HCT116 (cell line): ENCODE results near the gene ACTRT2. TPM values are rescaled to one million over a fixed set of nuclear protein-coding genes. Genes with fewer than 3 reads are reported as not detected.

Experiments
- ATAC-seq: fragments of 200-7000 bp; cut with Tn5 transposase; 2 replicates; pipeline ENCODE4 v1.9.1; 2020; ENCODE audit warnings: mild to moderate bottlenecking, moderate library complexity
- BruUV-seq: library from RNA; stranded (reverse); fragments of 400-500 nt; replicated peaks from 2 replicates; lab custom pipeline; 2021; lab: Mats Ljungman, UMichigan
- CTCF ChIA-PET: fragments of 300-600 bp; sonication (Branson Sonifier 250); formaldehyde crosslinking; loops from one replicate; lab custom pipeline; 2021; ENCODE audit warnings: antibody characterized with exemption; lab: Charles Lee
- POLR2A ChIA-PET: fragments of 300-600, 350-600 bp; sonication (Branson Sonifier 250); formaldehyde crosslinking; loops from one replicate; lab custom pipeline; 2021; ENCODE audit warnings: antibody characterized with exemption; lab: Charles Lee
- RAD21 ChIA-PET, 2 experiments: fragments of 300-600 bp; sonication (Branson Sonifier 250); formaldehyde crosslinking; loops; one replicate each; lab custom pipeline; 2023; ENCODE audit warnings: low total read pairs in 2 of 2; ENCODE audit not compliant: uncharacterized antibody in 2 of 2, unreplicated experiment in 2 of 2, low non-redundant PET in 1 of 2; lab: Charles Lee
- DNase-seq: peaks from one replicate; pipeline ENCODE4 v3.0.0-alpha.2; 2010; ENCODE audit warnings: low read depth, low spot score
- H2AFZ ChIP-seq: fragments of 200-600 bp; shearing (Covaris generic), sonication (generic); 2 replicates; pipeline ENCODE4 v1.6.1; 2017; ENCODE audit warnings: low read depth, mixed run types, mixed read lengths, antibody characterized with exemption, low read length; ENCODE audit not compliant: poor library complexity, severe bottlenecking
- H3K27ac ChIP-seq: 2 replicates; pipeline ENCODE4 v1.5.1; 2012; ENCODE audit warnings: low read depth, low read length
- H3K27me3 ChIP-seq: fragments of 200-600 bp; sonication (generic); 2 replicates; pipeline ENCODE4 v1.6.1; 2016; ENCODE audit warnings: mixed run types, low read length, mixed read lengths; ENCODE audit not compliant: insufficient read depth
- H3K36me3 ChIP-seq, 2 experiments: fragments of 200-500 bp in 1 of 2; fragments of 200-600 bp in 1 of 2; sonication (Bioruptor generic) in 1 of 2; sonication (generic) in 1 of 2; 2 replicates each; pipeline versions ENCODE4 v1.5.1 to v1.6.1; 2014 to 2016; ENCODE audit warnings: low read length in 2 of 2, inconsistent platforms in 1 of 2, mixed read lengths in 1 of 2, mixed run types in 1 of 2; ENCODE audit not compliant: insufficient read depth in 2 of 2, control insufficient read depth in 1 of 2
- H3K4me1 ChIP-seq, 2 experiments: fragments of 200-600 bp in 1 of 2; sonication (generic) in 1 of 2; 2 replicates each; pipeline versions ENCODE4 v1.5.1 to v1.6.1; 2012 to 2017; ENCODE audit warnings: low read length in 2 of 2, inconsistent platforms in 1 of 2, mild to moderate bottlenecking in 1 of 2, mixed read lengths in 1 of 2, mixed run types in 1 of 2, moderate library complexity in 1 of 2; ENCODE audit not compliant: insufficient read depth in 2 of 2, control insufficient read depth in 1 of 2
- H3K4me2 ChIP-seq: fragments of 200-600 bp; sonication (generic); 2 replicates; pipeline ENCODE4 v1.6.1; 2017; ENCODE audit warnings: mixed run types, low read length, mixed read lengths
- H3K4me3 ChIP-seq, 2 experiments: fragments of 200-600 bp in 1 of 2; sonication (generic) in 1 of 2; replicated peaks in 1 of 2; 2 replicates each; pipeline ENCODE4 v1.5.1; 2011 to 2016; ENCODE audit warnings: low read length in 2 of 2, control low read depth in 1 of 2, low read depth in 1 of 2, mild to moderate bottlenecking in 1 of 2, mixed read lengths in 1 of 2, mixed run types in 1 of 2
- H3K79me2 ChIP-seq: fragments of 200-600 bp; sonication (generic); 2 replicates; pipeline ENCODE4 v1.6.1; 2017; ENCODE audit warnings: mild to moderate bottlenecking, mixed run types, low read length, moderate library complexity, mixed read lengths; ENCODE audit not compliant: insufficient read depth
- H3K9ac ChIP-seq: fragments of 200-600 bp; sonication (generic); 2 replicates; pipeline ENCODE4 v1.6.1; 2016; ENCODE audit warnings: low read length, mixed read lengths
- H3K9me2 ChIP-seq: fragments of 200-600 bp; sonication (generic), shearing (Covaris generic); 2 replicates; pipeline ENCODE4 v1.6.1; 2017; ENCODE audit warnings: mixed run types, mild to moderate bottlenecking, moderate library complexity; ENCODE audit not compliant: insufficient read depth
- H3K9me3 ChIP-seq, 2 experiments: fragments of 200-500 bp in 1 of 2; fragments of 200-600 bp in 1 of 2; sonication (Bioruptor generic) in 1 of 2; sonication (generic) in 1 of 2; 2 replicates each; pipeline ENCODE4 v1.6.1; 2014 to 2017; ENCODE audit warnings: low read length in 2 of 2, mixed read lengths in 2 of 2, inconsistent platforms in 1 of 2, low read depth in 1 of 2, mild to moderate bottlenecking in 1 of 2, mixed run types in 1 of 2, moderate library complexity in 1 of 2; ENCODE audit not compliant: control insufficient read depth in 1 of 2, insufficient read depth in 1 of 2
- H4K20me1 ChIP-seq: fragments of 200-600 bp; sonication (generic), shearing (Covaris generic); 2 replicates; pipeline ENCODE4 v1.6.1; 2017; ENCODE audit warnings: mixed run types, mild to moderate bottlenecking, moderate library complexity; ENCODE audit not compliant: insufficient read depth
- CEBPB ChIP-seq: IDR thresholded peaks from 2 replicates; pipeline ENCODE4 v1.6.1; 2012; ENCODE audit warnings: low read depth
- CTCF ChIP-seq, 3 experiments: fragments of 200-600 bp in 1 of 3; sonication (generic) in 1 of 3; IDR thresholded peaks in 2 of 3; conservative IDR thresholded peaks in 1 of 3; 2 replicates each; pipeline ENCODE4 v1.5.1; 2012 to 2017; ENCODE audit warnings: low read depth in 2 of 3, low read length in 2 of 3, antibody characterized with exemption in 1 of 3, borderline replicate concordance in 1 of 3, control low read depth in 1 of 3, mild to moderate bottlenecking in 1 of 3, mixed read lengths in 1 of 3, mixed run types in 1 of 3, moderate library complexity in 1 of 3; ENCODE audit not compliant: insufficient read depth in 1 of 3
- EGR1 ChIP-seq: IDR thresholded peaks from 2 replicates; pipeline ENCODE4 v1.6.1; 2012; ENCODE audit warnings: low read depth
- EZH2 ChIP-seq: fragments of 200-600 bp; sonication (generic); IDR thresholded peaks from 2 replicates; pipeline ENCODE4 v1.6.1; 2017; ENCODE audit warnings: antibody characterized with exemption, mixed run types
- EZH2phosphoT487 ChIP-seq: fragments of 200-600 bp; IDR thresholded peaks from 2 replicates; pipeline ENCODE4 v1.6.1; 2018; ENCODE audit warnings: antibody characterized with exemption, borderline replicate concordance
- JUND ChIP-seq: IDR thresholded peaks from 2 replicates; pipeline ENCODE4 v1.6.1; 2012
- MAX ChIP-seq: IDR thresholded peaks from 2 replicates; pipeline ENCODE4 v1.6.1; 2012
- YY1 ChIP-seq: IDR thresholded peaks from 2 replicates; pipeline ENCODE4 v1.6.1; 2011; ENCODE audit warnings: low read length, low read depth, moderate library complexity, mild to moderate bottlenecking; ENCODE audit not compliant: insufficient replicate concordance; ENCODE audit errors: extremely low read depth
- intact Hi-C: fragments of 100-400 bp; cut with micrococcal nuclease; formaldehyde crosslinking; loops from 2 replicates; pipeline ENCODE4 v1.10.0; 2022
- total RNA-seq: library from RNA; stranded (reverse); gene quantifications from one replicate; pipeline ENCODE4 v1.2.1, GENCODE V29; 2021; ENCODE audit not compliant: unreplicated experiment
- TF ChIP-seq, protein P1 (sequence below): IDR thresholded peaks from 2 replicates; pipeline ENCODE4 v1.6.1; 2011; ENCODE audit warnings: mild to moderate bottlenecking, low read length, moderate library complexity; ENCODE audit not compliant: insufficient replicate concordance; ENCODE audit errors: extremely low read depth
- TF ChIP-seq, protein P2 (sequence below): IDR thresholded peaks from 2 replicates; pipeline ENCODE4 v1.6.1; 2012

Gene ACTRT2
- total RNA-seq, 1 experiment from 2014 or later = not detected

- TF ChIP-seq, protein P1, sequence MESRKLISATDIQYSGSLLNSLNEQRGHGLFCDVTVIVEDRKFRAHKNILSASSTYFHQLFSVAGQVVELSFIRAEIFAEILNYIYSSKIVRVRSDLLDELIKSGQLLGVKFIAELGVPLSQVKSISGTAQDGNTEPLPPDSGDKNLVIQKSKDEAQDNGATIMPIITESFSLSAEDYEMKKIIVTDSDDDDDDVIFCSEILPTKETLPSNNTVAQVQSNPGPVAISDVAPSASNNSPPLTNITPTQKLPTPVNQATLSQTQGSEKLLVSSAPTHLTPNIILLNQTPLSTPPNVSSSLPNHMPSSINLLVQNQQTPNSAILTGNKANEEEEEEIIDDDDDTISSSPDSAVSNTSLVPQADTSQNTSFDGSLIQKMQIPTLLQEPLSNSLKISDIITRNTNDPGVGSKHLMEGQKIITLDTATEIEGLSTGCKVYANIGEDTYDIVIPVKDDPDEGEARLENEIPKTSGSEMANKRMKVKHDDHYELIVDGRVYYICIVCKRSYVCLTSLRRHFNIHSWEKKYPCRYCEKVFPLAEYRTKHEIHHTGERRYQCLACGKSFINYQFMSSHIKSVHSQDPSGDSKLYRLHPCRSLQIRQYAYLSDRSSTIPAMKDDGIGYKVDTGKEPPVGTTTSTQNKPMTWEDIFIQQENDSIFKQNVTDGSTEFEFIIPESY = no peak
Measured at GRCh38 chr1:3022511-3022973, 1.3 kb downstream of the ACTRT2 start (continued).

GRCh38 chr1:3022976-3023375, 1.7 kb downstream of the ACTRT2 start:
- ATAC-seq (no peak), DNase-seq (no peak)
- Histone ChIP-seq H3K79me2 (no peaks in the 10 kb centered on the region), H3K4me2 (no peak overlapping the region), H3K4me1 (no peaks in the 10 kb centered on the region), H3K9ac (no peak overlapping the region), H2AFZ (no peak overlapping the region), H3K9me2 (no peaks in the 10 kb centered on the region), H3K27ac (no peak overlapping the region), H3K4me3 (no peak overlapping the region), H3K9me3 (no peaks in the 10 kb centered on the region), H4K20me1 (no peaks in the 10 kb centered on the region), H3K27me3 (peaks cover 4% of the 10 kb centered on the region; the same call in 1 of the 2 replicates), H3K36me3 (no peaks in the 10 kb centered on the region)
- intact Hi-C loops = no loop called here
- TF ChIP-seq CEBPB (no peak), EGR1 (no peak), CTCF (IDR thresholded peaks at IDR 0.05 in 2 of 3, conservative IDR thresholded peaks at IDR 0.05 in 1 of 3; ENCODE audit: borderline replicate concordance in 1 of 3, insufficient read depth in 1 of 3, low read depth in 2 of 3, low read length in 2 of 3) (no peak), JUND (no peak), EZH2 (no peak), YY1 (no peak), MAX (no peak), EZH2phosphoT487 (no peak)
- TF ChIP-seq, protein P1 = no peak
- TF ChIP-seq, protein P2, sequence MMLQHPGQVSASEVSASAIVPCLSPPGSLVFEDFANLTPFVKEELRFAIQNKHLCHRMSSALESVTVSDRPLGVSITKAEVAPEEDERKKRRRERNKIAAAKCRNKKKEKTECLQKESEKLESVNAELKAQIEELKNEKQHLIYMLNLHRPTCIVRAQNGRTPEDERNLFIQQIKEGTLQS = no peak
- ChIA-PET POLR2A (no interaction called here), CTCF (no interaction called here), RAD21 (no interaction called here)
- BruUV-seq = no TSS peak
